ENCODE measurements around the gene CLEC9A.

DNA sequence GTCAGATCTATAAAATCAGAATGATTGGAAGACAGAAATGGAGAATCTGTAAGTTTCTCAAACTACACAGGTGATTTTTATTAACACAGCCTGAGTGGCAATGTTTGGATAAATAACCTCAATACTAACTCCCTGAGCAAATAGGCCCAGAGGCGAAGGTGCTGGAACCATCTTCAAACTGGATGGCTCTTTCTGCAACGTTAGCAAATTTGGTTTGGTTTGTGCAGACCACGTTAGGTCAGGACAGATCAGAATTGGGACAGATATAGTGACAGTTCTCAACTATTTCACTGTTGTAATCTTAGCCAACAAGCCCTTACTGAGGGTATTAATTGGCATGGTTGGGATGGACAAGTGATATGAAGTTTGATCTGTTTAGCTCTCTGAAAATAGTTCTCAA is 9.1 kb upstream of the CLEC9A start:
- TF ChIP-seq, protein P1, sequence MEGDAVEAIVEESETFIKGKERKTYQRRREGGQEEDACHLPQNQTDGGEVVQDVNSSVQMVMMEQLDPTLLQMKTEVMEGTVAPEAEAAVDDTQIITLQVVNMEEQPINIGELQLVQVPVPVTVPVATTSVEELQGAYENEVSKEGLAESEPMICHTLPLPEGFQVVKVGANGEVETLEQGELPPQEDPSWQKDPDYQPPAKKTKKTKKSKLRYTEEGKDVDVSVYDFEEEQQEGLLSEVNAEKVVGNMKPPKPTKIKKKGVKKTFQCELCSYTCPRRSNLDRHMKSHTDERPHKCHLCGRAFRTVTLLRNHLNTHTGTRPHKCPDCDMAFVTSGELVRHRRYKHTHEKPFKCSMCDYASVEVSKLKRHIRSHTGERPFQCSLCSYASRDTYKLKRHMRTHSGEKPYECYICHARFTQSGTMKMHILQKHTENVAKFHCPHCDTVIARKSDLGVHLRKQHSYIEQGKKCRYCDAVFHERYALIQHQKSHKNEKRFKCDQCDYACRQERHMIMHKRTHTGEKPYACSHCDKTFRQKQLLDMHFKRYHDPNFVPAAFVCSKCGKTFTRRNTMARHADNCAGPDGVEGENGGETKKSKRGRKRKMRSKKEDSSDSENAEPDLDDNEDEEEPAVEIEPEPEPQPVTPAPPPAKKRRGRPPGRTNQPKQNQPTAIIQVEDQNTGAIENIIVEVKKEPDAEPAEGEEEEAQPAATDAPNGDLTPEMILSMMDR (conservative IDR thresholded peaks at IDR 0.05; ENCODE audit: low read depth in 2 of 2) = no peak
- TF ChIP-seq ETS1 (IDR thresholded peaks at IDR 0.05) (no peak), POLR2AphosphoS5 (IDR thresholded peaks at IDR 0.05; ENCODE audit: low read depth) (no peak), REST (IDR thresholded peaks at IDR 0.05; ENCODE audit: unreplicated experiment) (no peak), EZH2 (IDR thresholded peaks at IDR 0.05; ENCODE audit: low read depth, unreplicated experiment) (no peak), EZH2phosphoT487 (IDR thresholded peaks at IDR 0.05; ENCODE audit: unreplicated experiment) (no peak), STAT1 (IDR thresholded peaks at IDR 0.05; ENCODE audit: unreplicated experiment) (no peak), JUNB (IDR thresholded peaks at IDR 0.05; ENCODE audit: unreplicated experiment) (no peak), ZNF331 (CRISPR knock-in tag; IDR thresholded peaks at IDR 0.05; ENCODE audit: low read depth) (no peak), NANOG (IDR thresholded peaks at IDR 0.05; ENCODE audit: borderline replicate concordance) (no peak)
